RWPE2 (cell line): ENCODE data around the gene WEE1.
A peak's percentile ranks its signal among the peaks of the same experiment; 100 is the strongest.

Experiments used
- ATAC-seq: fragments of 200-7000 bp; cut with Tn5 transposase; 3 replicates; pipeline ENCODE4 v1.9.1; 2021; ENCODE audit warnings: low read depth
- DNase-seq: peaks from one replicate; pipeline ENCODE4 v3.0.0-alpha.2; 2020; ENCODE audit warnings: low spot score
- H3K27ac ChIP-seq: fragments of 450-650 bp; 2 replicates; pipeline ENCODE4 v1.5.1; 2017; ENCODE audit warnings: mild to moderate bottlenecking; ENCODE audit not compliant: poor library complexity, severe bottlenecking
- H3K27me3 ChIP-seq: fragments of 250-450 bp; sonication (Bioruptor Pico); 2 replicates; pipeline ENCODE4 v1.5.1; 2021; ENCODE audit warnings: mild to moderate bottlenecking, moderate library complexity; ENCODE audit not compliant: insufficient read depth, poor library complexity, severe bottlenecking
- H3K36me3 ChIP-seq: fragments of 250-450 bp; sonication (Bioruptor Pico); 2 replicates; pipeline ENCODE4 v1.5.1; 2020; ENCODE audit warnings: low read depth, mild to moderate bottlenecking, moderate library complexity
- H3K4me1 ChIP-seq: fragments of 250-450 bp; sonication (Bioruptor Pico); 2 replicates; pipeline ENCODE4 v1.5.1; 2021; ENCODE audit warnings: mild to moderate bottlenecking, moderate library complexity; ENCODE audit not compliant: insufficient read depth, poor library complexity, severe bottlenecking
- H3K4me3 ChIP-seq: fragments of 250-450 bp; sonication (Bioruptor Pico); 2 replicates; pipeline ENCODE4 v1.5.1; 2021; ENCODE audit warnings: mild to moderate bottlenecking, moderate library complexity; ENCODE audit not compliant: severe bottlenecking
- H3K9me3 ChIP-seq: fragments of 250-450 bp; sonication (Bioruptor Pico); 2 replicates; pipeline ENCODE4 v1.5.1; 2021; ENCODE audit warnings: mild to moderate bottlenecking, moderate library complexity; ENCODE audit not compliant: severe bottlenecking
- TF ChIP-seq, protein P1 (sequence below): fragments of 450-650 bp; IDR thresholded peaks from one replicate; pipeline ENCODE4 v1.5.1; 2017; ENCODE audit warnings: mild to moderate bottlenecking, moderate library complexity; ENCODE audit not compliant: poor library complexity, severe bottlenecking

The WEE1 gene

DNA sequence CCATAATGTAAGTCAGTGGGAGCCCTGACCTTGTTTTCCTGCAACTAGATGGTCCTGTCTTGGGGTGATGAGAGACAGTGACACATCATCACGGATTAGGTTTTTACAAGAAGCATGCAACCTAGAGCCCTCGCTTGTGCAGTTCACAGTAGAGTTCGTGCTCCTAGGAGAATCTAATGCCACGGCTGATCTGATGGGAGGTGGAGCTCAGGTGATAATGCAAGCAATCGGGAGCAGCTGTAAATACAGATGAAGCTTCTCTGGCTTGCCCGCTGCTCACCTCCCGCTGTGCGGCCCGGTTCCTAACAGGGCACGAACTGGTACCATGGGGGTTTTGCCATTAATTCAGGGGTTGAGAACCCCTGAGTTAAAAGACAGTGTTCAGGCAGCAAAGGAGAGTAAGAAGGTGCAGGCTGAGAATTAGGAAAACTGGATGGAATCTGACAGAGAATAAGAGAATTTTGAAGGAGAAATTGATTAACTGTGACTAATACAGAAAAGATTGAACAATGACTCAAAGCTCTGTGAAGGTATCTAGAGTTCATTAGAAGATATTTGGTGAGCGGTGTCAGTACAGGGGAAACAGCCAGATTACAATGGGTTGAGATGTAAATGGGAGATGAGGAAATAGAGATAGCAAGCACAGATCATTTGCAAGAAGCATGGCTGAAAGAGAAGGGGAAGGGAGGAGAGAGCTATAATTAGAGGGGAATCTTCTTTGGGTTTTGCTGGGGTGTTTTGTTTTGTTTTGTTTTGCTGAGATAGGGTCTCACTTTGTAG is 21.0 kb downstream of the WEE1 start:
- DNase-seq (no peak), ATAC-seq (no peak)
- Histone ChIP-seq H3K27me3 (no peaks in the 10 kb centered on the region), H3K27ac (no peak overlapping the region), H3K4me3 (no peak overlapping the region), H3K4me1 (no peaks in the 10 kb centered on the region), H3K36me3 (peaks cover 9% of the 10 kb centered on the region), H3K9me3 (no peaks in the 10 kb centered on the region)
- TF ChIP-seq, protein P1, sequence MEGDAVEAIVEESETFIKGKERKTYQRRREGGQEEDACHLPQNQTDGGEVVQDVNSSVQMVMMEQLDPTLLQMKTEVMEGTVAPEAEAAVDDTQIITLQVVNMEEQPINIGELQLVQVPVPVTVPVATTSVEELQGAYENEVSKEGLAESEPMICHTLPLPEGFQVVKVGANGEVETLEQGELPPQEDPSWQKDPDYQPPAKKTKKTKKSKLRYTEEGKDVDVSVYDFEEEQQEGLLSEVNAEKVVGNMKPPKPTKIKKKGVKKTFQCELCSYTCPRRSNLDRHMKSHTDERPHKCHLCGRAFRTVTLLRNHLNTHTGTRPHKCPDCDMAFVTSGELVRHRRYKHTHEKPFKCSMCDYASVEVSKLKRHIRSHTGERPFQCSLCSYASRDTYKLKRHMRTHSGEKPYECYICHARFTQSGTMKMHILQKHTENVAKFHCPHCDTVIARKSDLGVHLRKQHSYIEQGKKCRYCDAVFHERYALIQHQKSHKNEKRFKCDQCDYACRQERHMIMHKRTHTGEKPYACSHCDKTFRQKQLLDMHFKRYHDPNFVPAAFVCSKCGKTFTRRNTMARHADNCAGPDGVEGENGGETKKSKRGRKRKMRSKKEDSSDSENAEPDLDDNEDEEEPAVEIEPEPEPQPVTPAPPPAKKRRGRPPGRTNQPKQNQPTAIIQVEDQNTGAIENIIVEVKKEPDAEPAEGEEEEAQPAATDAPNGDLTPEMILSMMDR, result no peak

DNA sequence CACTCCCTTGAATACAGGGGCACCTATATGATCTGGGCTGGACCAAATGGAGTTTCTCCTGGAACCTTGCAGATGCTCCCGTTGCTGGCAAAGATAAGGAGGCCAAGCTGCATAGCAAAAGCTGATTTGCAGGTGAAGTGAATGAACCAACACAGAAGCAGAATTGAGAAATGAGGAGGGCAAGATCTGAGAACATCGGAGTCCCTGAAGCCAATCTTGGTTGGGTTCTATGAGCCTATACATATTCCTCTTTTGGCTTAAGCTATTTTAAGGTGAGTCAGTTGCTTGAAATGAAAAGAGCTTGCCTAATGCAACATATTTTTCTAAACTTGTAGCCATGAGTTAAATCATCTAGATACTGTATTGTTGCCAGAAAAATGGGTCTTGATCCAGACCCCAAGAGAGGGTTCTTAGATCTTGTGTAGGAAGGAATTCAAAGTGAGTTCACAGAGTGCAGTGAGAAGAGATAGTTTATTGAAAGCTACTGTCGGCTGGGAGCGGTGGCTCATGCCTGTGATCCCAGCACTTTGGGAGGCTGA is 23.5 kb downstream of the WEE1 start:
- H3K4me1 ChIP-seq, result peaks cover 5% of the 10 kb centered on the region
- H3K4me3 ChIP-seq, result no peak overlapping the region
- no peaks in the 10 kb centered on the region for H3K27me3 ChIP-seq
- DNase-seq (no peak), ATAC-seq (no peak)
- H3K36me3 ChIP-seq, result no peaks in the 10 kb centered on the region
- TF ChIP-seq, protein P1, result no peak
- no peaks in the 10 kb centered on the region for H3K9me3 ChIP-seq
- no peak overlapping the region for H3K27ac ChIP-seq

DNA sequence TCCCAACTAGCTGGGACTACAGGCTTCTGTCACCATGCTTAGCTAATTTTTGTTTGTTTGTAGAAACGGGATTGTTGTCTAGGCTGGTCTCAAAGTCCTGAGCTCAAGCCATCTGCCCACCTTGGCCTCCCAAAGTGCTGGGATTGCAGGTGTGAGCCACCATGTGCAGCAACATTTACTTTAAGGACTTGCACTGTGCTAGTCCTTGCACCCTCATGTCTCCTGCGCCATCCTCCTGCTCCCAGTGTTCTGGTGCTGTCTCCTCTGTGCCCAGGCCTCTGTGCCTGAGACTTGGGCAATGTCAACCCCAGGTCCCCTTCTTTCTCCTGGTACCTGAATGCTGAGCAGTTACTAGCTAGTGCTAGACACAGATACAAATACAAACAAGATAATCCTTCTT is 26.7 kb downstream of the WEE1 start:
- no peak overlapping the region for H3K27ac ChIP-seq

DNA sequence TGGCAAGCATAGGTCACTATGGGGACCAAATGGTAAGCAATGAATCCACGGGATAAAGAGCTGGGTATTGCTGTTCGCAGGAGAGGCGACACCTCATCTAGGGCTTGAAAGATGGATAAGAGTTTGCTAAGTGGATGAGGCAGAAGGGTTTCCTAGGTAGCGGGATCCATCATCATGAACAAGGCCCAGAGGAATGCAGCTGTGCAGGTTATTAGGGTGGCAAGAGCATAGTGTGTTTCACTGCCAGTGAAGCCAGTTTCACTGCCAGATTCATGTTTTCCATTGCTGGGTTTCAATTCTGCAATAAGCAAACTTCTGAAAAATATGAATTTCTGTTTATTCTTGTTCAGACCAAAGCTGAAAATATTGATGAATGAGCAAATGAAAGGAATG is 27.2 kb downstream of the WEE1 start:
- Histone ChIP-seq H3K27me3 (no peaks in the 10 kb centered on the region), H3K4me3 (no peak overlapping the region), H3K36me3 (no peaks in the 10 kb centered on the region), H3K9me3 (no peaks in the 10 kb centered on the region), H3K4me1 (peaks cover 5% of the 10 kb centered on the region), H3K27ac (peak overlapping the region; percentile 21)
- DNase-seq (no peak), ATAC-seq (peak; percentile 90)
- TF ChIP-seq, protein P1, result no peak

More for the DNA sequence above, 26.7 kb downstream of the WEE1 start:
- peaks cover 5% of the 10 kb centered on the region for H3K4me1 ChIP-seq
- TF ChIP-seq, protein P1, result no peak
- H3K9me3 ChIP-seq, result no peaks in the 10 kb centered on the region
- no peak overlapping the region for H3K4me3 ChIP-seq
- no peaks in the 10 kb centered on the region for H3K27me3 ChIP-seq
- no peak for DNase-seq
- no peak for ATAC-seq
- H3K36me3 ChIP-seq, result no peaks in the 10 kb centered on the region
